GM23248 (cell line): Measurements from ENCODE around the gene IGF2. TPM values are rescaled to one million over a fixed set of nuclear protein-coding genes. Genes with fewer than 3 reads are reported as not detected.

Source experiments
- DNase-seq: peaks from one replicate; pipeline ENCODE4 v3.0.0-alpha.2; 2015
- H2AFZ ChIP-seq: fragments of 200-600 bp; sonication (generic); 2 replicates; pipeline ENCODE4 v1.6.1; 2016; ENCODE audit warnings: antibody characterized with exemption
- H3F3A ChIP-seq: fragments of 200-600 bp; sonication (generic); 2 replicates; pipeline ENCODE4 v1.6.1; 2016; ENCODE audit warnings: mild to moderate bottlenecking, antibody characterized with exemption, mixed run types; ENCODE audit not compliant: insufficient read depth
- H3K27ac ChIP-seq: fragments of 200-600 bp; sonication (generic); 2 replicates; pipeline ENCODE4 v1.5.1; 2016; ENCODE audit warnings: mild to moderate bottlenecking
- H3K27me3 ChIP-seq: fragments of 200-600 bp; sonication (generic); replicated peaks from 2 replicates; pipeline ENCODE4 v1.6.1; 2016; ENCODE audit warnings: mild to moderate bottlenecking; ENCODE audit not compliant: insufficient read depth
- H3K36me3 ChIP-seq: fragments of 200-600 bp; sonication (generic); 2 replicates; pipeline ENCODE4 v1.6.1; 2016; ENCODE audit warnings: low read depth, mild to moderate bottlenecking
- H3K4me1 ChIP-seq: fragments of 200-600 bp; sonication (generic); 2 replicates; pipeline ENCODE4 v1.6.1; 2016; ENCODE audit warnings: mild to moderate bottlenecking; ENCODE audit not compliant: insufficient read depth
- H3K4me2 ChIP-seq: fragments of 200-600 bp; sonication (generic); one replicate; pipeline ENCODE4 v1.6.1; 2016; ENCODE audit warnings: mild to moderate bottlenecking; ENCODE audit not compliant: unreplicated experiment
- H3K4me3 ChIP-seq: fragments of 200-600 bp; sonication (generic); 2 replicates; pipeline ENCODE4 v1.5.1; 2016; ENCODE audit warnings: mild to moderate bottlenecking
- H3K79me2 ChIP-seq: fragments of 200-600 bp; sonication (generic); 2 replicates; pipeline ENCODE4 v1.6.1; 2016; ENCODE audit warnings: mild to moderate bottlenecking; ENCODE audit not compliant: insufficient read depth
- H3K9ac ChIP-seq: fragments of 200-600 bp; sonication (generic); 2 replicates; pipeline ENCODE4 v1.6.1; 2016; ENCODE audit warnings: mild to moderate bottlenecking
- H3K9me2 ChIP-seq: fragments of 200-600 bp; sonication (generic); 2 replicates; pipeline ENCODE4 v1.6.1; 2016; ENCODE audit warnings: mixed run types, mild to moderate bottlenecking, moderate library complexity; ENCODE audit not compliant: insufficient read depth
- H3K9me3 ChIP-seq: fragments of 200-600 bp; sonication (generic); one replicate; pipeline ENCODE4 v1.6.1; 2017; ENCODE audit warnings: low read depth
- H4K20me1 ChIP-seq: fragments of 200-600 bp; sonication (generic); 2 replicates; pipeline ENCODE4 v1.6.0; 2016; ENCODE audit not compliant: insufficient read depth
- EZH2 ChIP-seq: fragments of 200-600 bp; sonication (generic); IDR thresholded peaks from 2 replicates; pipeline ENCODE4 v1.6.1; 2018; ENCODE audit warnings: antibody characterized with exemption, mild to moderate bottlenecking; ENCODE audit not compliant: insufficient read depth, poor library complexity, severe bottlenecking
- EZH2phosphoT487 ChIP-seq: fragments of 200-600 bp; sonication (generic); IDR thresholded peaks from 2 replicates; pipeline ENCODE4 v1.6.1; 2018; ENCODE audit warnings: antibody characterized with exemption, moderate library complexity, mild to moderate bottlenecking, low read depth; ENCODE audit not compliant: insufficient read depth
- WGBS, 2 experiments: methylation state at CpG; one replicate each; pipeline ENCODE4 v1.1.6; 2015 to 2017; ENCODE audit warnings: low lambda C conversion rate in 2 of 2, low coverage in 1 of 2; ENCODE audit errors: missing lambda C conversion rate in 2 of 2; 5-methylcytosine and 5-hydroxymethylcytosine counted together
- in situ Hi-C: fragments of 300-500 bp; cut with MboI; formaldehyde crosslinking; loops from 2 replicates; pipeline ENCODE4 v1.15.0; 2020
- microRNA counts: library from miRNA; unstranded; fragments of <30 nt; microRNA quantifications from one replicate; lab custom pipeline; 2016
- microRNA-seq: library from miRNA; unstranded; fragments of <30 nt; microRNA quantifications from one replicate; pipeline ENCODE4, GENCODE V29; 2016; ENCODE audit warnings: borderline number of aligned reads
- polyA plus RNA-seq: library from polyadenylated mRNA; unstranded; fragments of >200 nt; fragmentation: Nextera tagmentation; extraction: Ambion mirVana; gene quantifications from 2 replicates; pipeline ENCODE4 v1.2.1, GENCODE V29; 2016
- small RNA-seq: library from RNA; depleted of rRNA; stranded (forward); fragments of <200 nt; gene quantifications from one replicate; pipeline ENCODE3, GENCODE V24; 2014; ENCODE audit warnings: low read depth, low replicate concordance
- total RNA-seq: library from RNA; depleted of rRNA; stranded (reverse); fragments of >200 nt; shearing (Covaris generic); gene quantifications from 2 replicates; pipeline ENCODE4 v1.2.3, GENCODE V29; 2014; rRNA removed

IGF2 gene
- total and polyA plus RNA-seq, 2 experiments from 2014 or later: 0.06 TPM; not detected in 1

- Histone ChIP-seq H3K4me3 (no peak overlapping the region), H3F3A (no peaks in the 10 kb centered on the region), H4K20me1 (no peaks in the 10 kb centered on the region), H3K27me3 (no peaks in the 10 kb centered on the region; the same call in 1 of the 2 replicates), H3K4me2 (no peak overlapping the region), H3K4me1 (peaks cover under 1% of the 10 kb centered on the region; the same call in 1 of the 2 replicates), H3K27ac (no peak overlapping the region), H3K9me3 (no peaks in the 10 kb centered on the region), H3K9me2 (no peaks in the 10 kb centered on the region), H3K36me3 (no peaks in the 10 kb centered on the region), H2AFZ (no peak overlapping the region), H3K79me2 (no peaks in the 10 kb centered on the region), H3K9ac (no peak overlapping the region)
- 68 to 73% methylated on average over 14 of the region's 14 CpGs for WGBS, 2 experiments
- TF ChIP-seq EZH2phosphoT487: no peak
- no peak for TF ChIP-seq EZH2
- no peak for DNase-seq
- in situ Hi-C loops: no loop called here
Observed at GRCh38 chr11:2088284-2088683, 50.9 kb downstream of the IGF2 start.

- no peaks in the 10 kb centered on the region for H4K20me1 ChIP-seq
- no peaks in the 10 kb centered on the region for H3K79me2 ChIP-seq
- no peaks in the 10 kb centered on the region for H3K9me2 ChIP-seq
- no peaks in the 10 kb centered on the region for H3F3A ChIP-seq
- no peaks in the 10 kb centered on the region for H3K36me3 ChIP-seq
- peaks cover 9% of the 10 kb centered on the region for H3K27me3 ChIP-seq
- no peak overlapping the region for H2AFZ ChIP-seq
- TF ChIP-seq EZH2 (no peak), EZH2phosphoT487 (no peak)
- no peak for DNase-seq
- H3K9me3 ChIP-seq: no peaks in the 10 kb centered on the region
- no peak overlapping the region for H3K9ac ChIP-seq
- no peak overlapping the region for H3K4me2 ChIP-seq
- in situ Hi-C loops: no loop called here
- no peak overlapping the region for H3K27ac ChIP-seq
- H3K4me1 ChIP-seq: no peaks in the 10 kb centered on the region
- 60 to 72% methylated on average over 26 of the region's 26 CpGs for WGBS, 2 experiments
- no peak overlapping the region for H3K4me3 ChIP-seq
Observed at GRCh38 chr11:2086239-2087040, 52.7 kb downstream of the IGF2 start.

- no peak for DNase-seq
Observed at GRCh38 chr11:2085251-2086066, 53.7 kb downstream of the IGF2 start.

GRCh38 chr11:2084721-2085120 lies 54.5 kb downstream of the IGF2 start:
- Histone ChIP-seq H3F3A (no peaks in the 10 kb centered on the region), H3K79me2 (no peaks in the 10 kb centered on the region), H3K4me3 (no peak overlapping the region), H3K4me2 (no peak overlapping the region), H3K9me2 (no peaks in the 10 kb centered on the region), H4K20me1 (no peaks in the 10 kb centered on the region), H3K36me3 (no peaks in the 10 kb centered on the region), H2AFZ (no peak overlapping the region), H3K27ac (no peak overlapping the region), H3K9me3 (no peaks in the 10 kb centered on the region), H3K4me1 (no peaks in the 10 kb centered on the region), H3K9ac (no peak overlapping the region), H3K27me3 (peaks cover 19% of the 10 kb centered on the region)
- 84 to 92% methylated on average over 13 of the region's 13 CpGs for WGBS, 2 experiments
- TF ChIP-seq EZH2 (no peak), EZH2phosphoT487 (no peak)
- in situ Hi-C loops: no loop called here
- DNase-seq: no peak

More at GRCh38 chr11:2085251-2086066, 53.7 kb downstream of the IGF2 start:
- H3F3A ChIP-seq: no peaks in the 10 kb centered on the region
- no peak for TF ChIP-seq EZH2
- no peak for TF ChIP-seq EZH2phosphoT487
- in situ Hi-C loops: no loop called here
- H2AFZ ChIP-seq: no peak overlapping the region
- no peaks in the 10 kb centered on the region for H4K20me1 ChIP-seq
- no peaks in the 10 kb centered on the region for H3K9me2 ChIP-seq
- H3K27me3 ChIP-seq: peaks cover 12% of the 10 kb centered on the region
- no peaks in the 10 kb centered on the region for H3K36me3 ChIP-seq
- H3K9ac ChIP-seq: no peak overlapping the region
- no peak overlapping the region for H3K4me3 ChIP-seq
- H3K4me2 ChIP-seq: no peak overlapping the region
- H3K4me1 ChIP-seq: no peaks in the 10 kb centered on the region
- H3K79me2 ChIP-seq: no peaks in the 10 kb centered on the region
- WGBS, 2 experiments: 59 to 72% methylated on average over 21 to 24 of the region's 24 CpGs
- H3K9me3 ChIP-seq: no peaks in the 10 kb centered on the region
- no peak overlapping the region for H3K27ac ChIP-seq

MicroRNAs encoded within 50 kb of the gene (microRNA counts, 767-probe panel; counts per million panel counts)
- microRNA hsa-miR-483-3p (lab: Ali Mortazavi, UCI) (447 counts per million, percentile 86 among the panel's probes with 10 or more counts), microRNA hsa-miR-483-5p (lab: Ali Mortazavi, UCI) (447 counts per million, percentile 86 among the panel's probes with 10 or more counts)

Small RNA genes within 50 kb of the gene (microRNA-seq; reads per million reads assigned to microRNA genes)
- gene MIR4686 (not detected), gene MIR483 (13.8 reads per million, percentile 21 among the genes with 10 or more reads in this experiment)

Small RNA genes within 50 kb of the gene (small RNA-seq; reads per million reads assigned to genes)
- gene MIR4686: not detected
- not detected for gene MIR483

Other genes with a start within 250 kb of the IGF2 start
- not detected in 2 replicates for gene PRR33, start 247.5 kb downstream of the IGF2 start, total RNA-seq
- not detected in 2 replicates for gene PRR33, start 247.5 kb downstream of the IGF2 start, polyA plus RNA-seq
- gene TNNT3, start 219.7 kb downstream of the IGF2 start, total RNA-seq: not detected in 2 replicates
- gene TNNT3, start 219.7 kb downstream of the IGF2 start, polyA plus RNA-seq: not detected in 2 replicates
- gene MRPL23, start 192.1 kb downstream of the IGF2 start, total RNA-seq: 47.7 and 70.6 TPM in 2 replicates
- gene MRPL23, start 192.1 kb downstream of the IGF2 start, polyA plus RNA-seq: 40.5 and 40.9 TPM in 2 replicates
- gene H19, start 141.5 kb downstream of the IGF2 start, total RNA-seq: 0.25 and 2.2 TPM in 2 replicates
- not detected in 2 replicates for gene H19, start 141.5 kb downstream of the IGF2 start, polyA plus RNA-seq
- not detected in 2 replicates for gene INS, start 21.8 kb upstream of the IGF2 start, total RNA-seq
- gene INS, start 21.8 kb upstream of the IGF2 start, polyA plus RNA-seq: not detected in 2 replicates
- not detected in 2 replicates for gene TH, start 32.4 kb upstream of the IGF2 start, total RNA-seq
- not detected in 2 replicates for gene TH, start 32.4 kb upstream of the IGF2 start, polyA plus RNA-seq
- not detected in 2 replicates for gene ASCL2, start 131.2 kb upstream of the IGF2 start, total RNA-seq
- gene ASCL2, start 131.2 kb upstream of the IGF2 start, polyA plus RNA-seq: not detected in 2 replicates
- not detected in 2 replicates for gene C11orf21, start 162.5 kb upstream of the IGF2 start, total RNA-seq
- gene C11orf21, start 162.5 kb upstream of the IGF2 start, polyA plus RNA-seq: not detected in 2 replicates
- gene TSPAN32, start 162.6 kb upstream of the IGF2 start, total RNA-seq: not detected in 2 replicates
- not detected in 2 replicates for gene TSPAN32, start 162.6 kb upstream of the IGF2 start, polyA plus RNA-seq
- gene CD81, start 237.9 kb upstream of the IGF2 start, total RNA-seq: 363 and 434 TPM in 2 replicates
- 66.8 and 67.6 TPM in 2 replicates for gene CD81, start 237.9 kb upstream of the IGF2 start, polyA plus RNA-seq